ENCODE results near the gene GLI3.

GLI3 gene

DNA sequence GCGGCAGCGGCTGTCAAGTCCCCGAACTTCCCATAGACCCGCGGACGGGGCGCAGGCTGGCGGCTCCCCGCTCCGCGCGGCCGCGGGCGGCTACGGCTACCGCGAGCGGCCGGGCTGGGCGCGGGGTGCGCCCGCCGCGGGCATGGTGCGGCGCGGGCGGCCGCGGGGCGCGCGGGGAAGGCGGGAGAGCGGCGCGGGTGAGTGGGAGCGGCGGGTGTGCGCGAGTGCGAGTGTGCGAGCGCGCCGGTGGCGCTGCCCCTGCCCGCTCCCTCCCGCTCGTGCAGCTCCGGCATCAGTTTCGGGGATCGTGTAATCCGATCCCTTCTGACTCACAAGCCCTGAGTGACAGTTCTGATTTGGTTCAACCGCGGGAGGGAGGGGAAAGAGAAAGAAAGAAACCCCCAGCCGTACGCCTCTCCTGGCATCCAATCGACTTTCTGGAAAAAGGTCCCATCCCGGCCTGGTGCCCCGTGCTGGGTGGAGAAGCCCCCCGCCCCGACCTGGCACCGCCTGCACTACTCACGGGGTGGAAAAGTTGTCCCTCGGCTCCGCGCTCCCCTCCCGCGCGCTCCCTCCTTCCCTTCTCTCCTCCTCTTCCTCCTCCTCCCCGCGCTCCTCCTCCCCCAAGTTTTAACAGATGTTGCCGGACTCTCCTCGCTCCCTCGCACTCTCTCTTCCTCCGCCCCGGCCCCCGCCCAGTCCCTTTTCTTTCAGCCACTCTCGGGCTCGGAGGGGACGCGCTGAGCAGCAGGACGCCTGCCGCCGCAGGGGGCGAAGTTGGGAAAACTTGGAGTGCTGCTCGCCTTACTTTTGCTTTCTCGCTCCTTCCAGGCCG, at the start of gene GLI3:
TSS of gene GLI3 (minus strand) at position 234 of the 835 bp plus-strand sequence. CDS start 13,956 bp downstream, outside the sequence.
- no peak for DNase-seq

DNA sequence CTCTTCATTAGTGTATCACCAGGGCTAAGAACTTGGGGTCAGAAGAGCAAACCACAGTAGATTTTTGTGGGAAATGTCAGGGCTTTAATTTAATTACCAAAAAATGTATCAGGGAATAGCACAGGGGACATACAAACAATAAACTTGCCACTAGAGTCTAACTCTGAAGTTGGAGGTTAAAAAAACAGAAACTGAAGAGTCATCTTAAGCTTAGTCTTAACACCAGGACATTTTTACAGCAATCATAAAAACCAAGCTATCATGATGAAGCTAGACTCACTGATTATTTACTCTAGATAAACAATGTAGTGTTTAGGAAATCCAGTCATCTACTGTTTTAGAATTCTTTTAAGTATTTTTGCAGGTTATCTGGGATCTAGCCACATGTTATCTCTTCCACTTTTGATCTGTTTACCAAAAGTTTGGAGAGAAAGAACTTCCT, 48.4 kb upstream of the GLI3 start:
- DNase-seq, result no peak

DNA sequence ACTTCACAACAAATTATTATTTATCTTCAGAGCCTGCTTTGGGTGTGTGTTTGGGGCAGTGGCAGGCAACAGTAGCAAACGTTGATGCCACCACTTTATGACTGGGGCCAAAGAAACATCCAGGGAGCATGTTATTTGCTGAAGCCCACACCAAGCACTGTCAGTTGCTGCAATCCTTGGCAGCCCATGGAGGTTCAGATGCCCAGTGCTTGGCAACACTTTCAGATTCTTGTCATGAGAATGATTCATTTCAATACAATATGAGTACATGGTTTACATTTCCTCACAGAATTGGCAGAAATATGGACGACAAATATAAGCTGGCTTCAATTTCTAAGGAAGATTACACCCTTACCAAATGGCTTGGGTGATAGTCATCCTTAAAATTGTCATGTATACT, 46.5 kb upstream of the GLI3 start:
- no peak for DNase-seq

DNA sequence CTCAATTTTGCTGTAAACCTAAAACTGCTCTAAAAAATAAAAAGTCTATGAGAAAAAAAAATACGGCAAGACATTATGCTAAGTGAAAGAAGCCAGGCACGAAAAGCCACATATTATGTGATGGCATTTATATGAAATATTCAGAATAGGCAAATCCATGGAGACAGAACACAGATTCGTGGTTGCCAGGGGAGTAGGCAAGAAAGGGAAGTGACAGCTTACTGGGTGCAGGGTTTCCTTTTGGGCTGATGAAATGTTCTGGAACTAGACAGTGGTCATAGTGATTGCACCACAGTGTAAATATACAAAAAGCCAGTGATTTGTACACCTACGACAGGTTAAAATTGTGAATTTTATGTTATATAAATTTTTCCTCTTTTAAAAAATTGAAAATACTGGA, 41.3 kb upstream of the GLI3 start:
- DNase-seq, result no peak

DNA sequence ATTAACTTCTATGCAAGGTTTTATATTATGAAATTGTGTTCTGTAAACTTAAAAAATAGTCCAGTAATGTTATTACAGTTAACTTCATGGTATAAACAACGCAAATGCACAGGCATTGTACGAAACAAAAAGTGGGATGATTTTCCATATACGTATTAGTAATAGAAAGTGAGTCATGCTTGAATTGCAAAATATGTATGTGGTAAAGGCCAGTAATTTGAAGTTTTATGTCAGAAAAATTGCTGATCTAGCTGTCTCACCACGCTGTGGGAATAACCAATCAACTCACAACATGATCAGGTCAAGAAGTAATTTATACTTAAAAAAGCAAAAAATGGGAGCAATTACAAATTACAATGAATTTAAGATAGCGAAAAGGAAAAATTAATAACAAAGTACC, 37.0 kb upstream of the GLI3 start:
- no peak for DNase-seq

DNA sequence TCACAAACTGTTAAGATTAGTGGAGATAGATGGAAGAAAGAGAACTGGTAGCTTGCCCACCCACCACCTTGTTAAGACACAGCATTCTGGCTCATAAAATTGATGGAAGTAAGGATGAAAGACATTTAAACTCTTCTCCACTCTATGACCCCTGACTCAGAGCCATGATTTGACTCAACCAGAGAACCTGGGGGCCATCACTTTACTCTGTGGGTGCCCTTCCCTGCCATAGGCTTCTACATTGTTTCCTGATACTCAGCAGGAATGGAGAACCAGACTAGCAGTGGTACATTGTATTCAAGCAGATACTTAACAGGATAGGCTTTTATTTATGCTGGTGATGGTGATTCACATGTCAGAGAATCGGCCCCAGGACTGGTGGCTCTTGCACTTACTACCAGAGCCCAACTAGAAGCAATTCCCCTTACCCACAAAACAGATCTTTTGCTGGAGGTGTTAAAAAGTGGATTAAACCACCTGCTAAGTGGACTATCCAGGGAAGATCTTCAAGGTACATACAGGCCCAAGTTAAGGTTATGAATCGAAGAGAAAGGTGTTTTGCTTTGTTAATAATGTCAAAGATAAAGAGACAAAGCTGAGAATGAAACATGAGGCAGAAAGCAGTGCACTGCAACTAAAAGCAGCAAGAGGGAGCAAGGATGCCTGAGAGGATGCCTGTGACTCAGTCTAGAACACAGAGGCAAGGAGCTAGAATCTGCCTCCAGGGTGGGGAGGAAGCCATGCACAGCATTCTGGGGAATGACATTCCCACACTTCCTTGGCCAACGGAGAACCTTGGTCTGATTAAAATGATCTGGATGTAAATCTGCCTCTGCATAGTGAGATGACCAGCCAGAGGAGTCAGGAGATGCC, 36.0 kb upstream of the GLI3 start:
- no peak for DNase-seq

DNA sequence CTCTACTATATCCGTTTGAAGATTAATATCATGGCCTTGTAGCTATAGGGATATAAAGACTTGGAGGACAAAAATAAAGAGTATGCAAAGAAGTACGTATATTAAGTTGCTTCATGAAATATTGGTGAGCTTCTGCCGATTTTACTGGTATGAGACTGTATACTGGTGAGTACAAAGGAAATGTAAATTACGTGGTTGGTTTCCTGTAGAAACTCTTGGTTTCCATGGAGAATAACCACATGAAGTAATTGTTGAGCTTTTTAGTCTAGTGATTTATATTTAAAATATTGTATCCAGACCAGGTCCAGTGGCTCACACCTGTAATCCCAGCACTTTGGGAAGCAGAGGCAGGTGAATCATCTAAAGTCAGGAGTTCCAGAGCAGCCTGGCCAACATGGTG, 32.2 kb upstream of the GLI3 start:
- no peak for DNase-seq

DNA sequence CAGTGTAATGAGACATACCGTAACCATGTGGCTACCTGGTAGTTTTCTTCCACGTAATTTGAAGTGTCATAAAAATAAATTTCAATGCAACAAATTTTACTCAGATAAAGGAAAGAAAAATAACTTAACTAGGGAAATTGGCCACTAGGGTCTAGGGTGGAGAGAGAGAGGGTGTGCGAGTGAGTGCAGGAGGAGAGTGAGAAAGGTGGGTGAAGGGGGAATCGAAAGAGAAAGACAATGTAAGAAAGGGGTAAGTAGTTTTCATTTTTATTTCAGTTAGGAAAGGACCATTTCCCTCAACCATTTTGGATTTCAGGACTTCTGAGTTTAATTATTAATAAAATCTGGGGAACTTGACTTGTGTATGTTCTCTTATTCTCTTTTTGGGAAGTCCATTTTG, 27.7 kb upstream of the GLI3 start:
- DNase-seq, result no peak

DNA sequence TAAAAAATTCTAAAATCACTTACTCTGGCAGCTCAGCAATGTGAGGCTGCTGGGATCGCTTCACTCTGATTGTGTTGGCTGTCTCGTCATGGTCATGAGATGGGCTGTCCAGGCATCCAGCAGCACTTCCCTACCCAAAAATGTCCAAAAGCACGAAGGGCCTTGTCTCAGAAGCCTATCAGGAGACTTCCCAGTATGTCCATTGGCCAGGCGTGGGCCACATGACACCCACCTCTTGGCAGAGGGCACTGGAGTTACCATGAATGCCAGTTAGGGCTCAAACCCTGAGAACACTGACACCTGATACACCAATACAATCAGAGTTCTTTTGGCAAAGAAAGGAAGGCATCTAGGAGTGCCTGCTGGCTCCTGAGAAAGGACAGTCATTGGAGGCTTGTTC, 27.0 kb upstream of the GLI3 start:
- DNase-seq, result no peak

DNA sequence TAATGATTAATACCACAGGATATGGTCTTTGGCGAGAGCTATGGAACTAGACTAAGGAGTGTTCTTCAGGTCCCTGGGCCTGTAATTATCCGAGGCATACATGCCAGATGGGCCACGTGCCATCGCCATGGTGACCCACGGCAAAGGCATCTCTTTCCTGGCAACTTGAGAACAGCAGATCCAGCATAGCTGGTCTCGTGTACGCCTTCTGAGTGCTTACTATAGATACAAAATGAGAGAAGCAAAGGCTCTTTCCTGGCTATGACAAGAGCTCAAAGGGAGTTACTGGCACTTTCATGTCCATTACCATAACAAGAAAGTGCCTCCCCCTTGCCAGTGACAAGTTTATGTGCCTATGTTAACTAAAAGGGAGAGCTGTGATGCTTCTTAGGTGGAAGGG, 26.0 kb upstream of the GLI3 start:
- DNase-seq, result no peak

DNA sequence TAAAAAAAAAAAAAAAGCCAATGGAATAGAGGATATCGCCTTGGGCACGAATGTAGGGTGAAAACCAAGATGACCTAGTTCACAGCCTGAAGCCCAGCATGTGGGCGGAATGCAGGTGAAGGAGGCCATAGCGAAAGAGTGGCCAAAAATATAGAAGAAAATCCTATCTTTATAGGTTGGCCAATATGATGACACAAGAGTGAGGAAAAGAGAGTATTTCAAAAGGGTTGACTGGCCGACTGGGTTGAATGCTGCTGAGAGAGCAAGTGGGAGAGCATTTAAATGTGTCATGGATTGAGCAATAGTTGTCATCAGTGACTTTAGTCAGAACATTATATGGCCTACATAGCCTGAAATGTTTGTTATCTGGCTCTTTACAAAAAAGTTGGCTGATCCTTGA, 17.2 kb upstream of the GLI3 start:
- no peak for DNase-seq

DNA sequence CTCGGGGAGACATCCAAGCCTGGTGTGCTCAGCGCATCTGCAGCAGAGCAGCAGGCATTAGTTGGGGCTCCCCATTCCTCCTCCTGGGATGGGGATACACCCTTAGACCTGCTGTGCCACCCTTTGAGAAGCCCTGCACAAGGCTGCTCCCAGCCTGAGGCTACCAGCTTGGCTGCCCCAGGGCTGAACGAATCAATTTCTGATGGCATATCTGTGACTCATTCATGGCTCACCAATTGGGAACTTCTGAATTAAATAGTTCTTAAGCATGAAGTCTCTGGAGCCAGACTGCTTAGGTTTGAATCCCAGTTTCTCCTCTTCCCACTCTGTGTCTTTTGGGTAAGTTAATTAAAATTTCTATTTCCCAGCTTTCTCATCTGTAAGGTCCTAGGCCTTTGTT, 16.3 kb upstream of the GLI3 start:
- DNase-seq, result no peak

DNA sequence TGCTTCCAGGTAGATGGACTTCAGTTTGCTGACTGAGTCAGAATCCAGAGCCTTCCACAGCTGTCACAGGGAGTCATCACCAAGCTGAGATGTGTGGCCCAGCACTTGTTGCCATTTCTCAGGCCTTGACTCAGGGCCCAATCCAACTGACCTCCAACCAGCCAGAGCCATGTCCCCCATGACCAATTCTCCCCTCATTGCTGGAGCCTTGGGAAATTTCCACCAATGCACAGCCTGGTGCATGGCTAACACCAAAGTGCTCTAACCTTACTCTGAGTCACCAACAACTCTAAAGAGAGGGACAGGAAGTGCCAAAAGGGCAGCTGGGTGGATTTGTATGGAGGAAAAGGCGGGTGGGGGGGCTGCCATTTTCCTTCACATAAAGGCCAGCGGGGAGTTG, 13.4 kb upstream of the GLI3 start:
- no peak for DNase-seq

DNA sequence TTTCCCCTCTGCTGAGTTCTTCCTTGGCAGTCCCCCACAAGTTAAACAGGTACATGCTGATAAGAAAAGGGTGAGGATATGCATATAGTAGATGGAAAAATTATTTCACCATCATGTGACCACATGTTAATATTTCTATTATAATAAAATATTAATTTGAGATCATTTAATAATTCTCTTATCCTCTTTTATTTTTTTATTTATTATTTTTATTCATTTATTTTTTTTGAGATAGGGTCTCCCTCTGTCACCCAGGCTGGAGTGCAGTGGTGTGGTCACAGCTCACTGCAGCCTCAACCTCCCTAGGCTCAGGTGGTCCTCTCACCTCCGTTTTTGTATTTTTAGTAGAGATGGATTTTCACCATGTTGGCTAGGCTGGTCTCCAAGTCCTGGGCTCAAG, 11.6 kb upstream of the GLI3 start:
- no peak for DNase-seq

DNA sequence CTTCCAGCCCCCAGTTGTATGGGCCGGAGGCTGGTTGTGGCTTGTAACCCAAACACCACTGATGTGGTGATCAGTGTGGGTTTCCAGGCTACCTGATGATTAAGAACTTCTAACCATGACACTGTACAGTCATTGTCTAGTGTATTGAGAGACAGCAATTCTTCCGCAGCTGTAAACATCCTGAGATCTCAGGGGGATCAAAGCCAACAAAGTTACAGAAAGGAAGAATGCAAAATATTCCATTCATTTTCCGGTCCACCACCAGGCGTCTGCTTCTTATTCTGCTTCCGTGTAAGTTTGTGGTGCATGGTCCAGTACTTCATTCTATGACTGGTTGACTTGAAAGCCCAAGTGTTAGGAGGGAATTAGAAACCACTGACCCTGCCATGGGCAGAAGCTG, 10.3 kb upstream of the GLI3 start:
- no peak for DNase-seq

DNA sequence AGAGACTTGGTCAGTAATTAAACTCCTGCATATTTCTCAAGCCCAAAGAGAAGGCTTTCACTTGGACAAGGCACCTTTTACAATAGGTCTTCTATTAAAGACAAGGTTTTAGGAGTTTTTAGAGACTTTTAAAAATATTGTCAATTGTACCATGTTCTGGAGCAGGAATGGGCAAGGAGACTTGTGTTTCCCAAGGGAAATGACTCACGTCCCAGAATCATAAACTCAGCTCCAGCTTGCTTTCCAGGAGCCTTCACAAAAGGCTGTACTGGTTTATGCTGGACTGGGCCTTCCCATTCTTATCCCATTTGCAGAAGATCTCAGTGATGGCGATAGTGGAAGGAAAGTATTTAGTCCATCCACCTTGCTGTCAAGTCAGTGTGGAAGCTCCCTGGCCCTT, 7.8 kb upstream of the GLI3 start:
- no peak for DNase-seq

DNA sequence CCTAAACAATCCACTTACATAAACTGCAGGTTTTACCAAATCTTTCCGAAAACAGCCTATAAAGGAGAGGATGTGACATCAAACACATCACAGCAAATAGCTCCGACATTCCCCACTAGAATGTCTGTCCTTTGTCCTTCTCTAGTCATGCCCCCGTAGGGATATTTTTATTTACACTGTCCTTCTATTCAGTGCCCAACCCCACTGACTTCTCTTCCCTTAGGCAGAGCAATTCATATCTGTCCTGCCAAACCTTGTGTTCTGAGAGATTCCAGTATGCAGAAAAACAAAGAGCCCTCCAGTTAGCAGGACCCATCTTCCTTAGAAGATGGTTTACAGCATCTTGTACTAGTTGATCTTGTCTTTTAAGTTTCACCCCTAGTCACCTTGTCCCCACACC, 5.4 kb upstream of the GLI3 start:
- no peak for DNase-seq

DNA sequence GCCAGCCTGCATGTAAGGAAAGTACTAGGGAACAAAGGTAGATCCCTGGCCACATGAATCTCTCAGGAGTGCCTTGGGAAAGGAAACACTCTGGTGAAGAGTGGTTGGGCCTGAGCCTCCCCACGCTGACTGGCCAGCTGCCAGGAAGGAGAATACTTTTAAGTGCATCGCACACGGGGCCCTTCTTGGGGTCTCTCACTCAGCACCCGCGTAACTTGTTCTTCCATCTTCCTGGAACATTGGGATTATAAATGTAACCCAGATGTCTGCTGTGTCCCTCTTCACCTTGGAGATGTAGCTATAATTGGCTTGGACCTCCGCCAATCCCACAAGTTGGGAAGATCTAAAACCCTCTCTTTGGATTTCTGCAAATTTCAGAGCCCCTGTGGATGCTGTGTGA, 4.4 kb upstream of the GLI3 start:
- DNase-seq, result no peak

DNA sequence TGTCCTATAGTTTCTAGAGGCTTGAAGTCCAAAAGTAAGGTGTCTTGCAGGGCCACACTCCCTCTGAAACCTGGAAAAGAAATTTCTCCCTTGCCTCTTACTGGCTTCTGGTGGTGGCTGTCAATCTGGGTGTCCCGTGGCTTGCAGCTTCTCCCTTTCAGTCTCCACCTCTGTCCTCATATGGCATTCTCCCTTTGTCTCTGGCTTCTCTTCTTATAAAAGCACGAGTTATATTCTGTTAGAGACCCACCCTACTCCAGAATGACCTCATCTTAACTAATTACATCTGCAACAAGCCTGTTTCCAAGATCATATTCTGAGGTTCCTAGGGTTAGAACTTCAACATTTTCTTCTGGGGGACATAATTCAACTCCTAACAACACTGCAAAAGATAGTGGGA, 3.4 kb upstream of the GLI3 start:
- no peak for DNase-seq

DNA sequence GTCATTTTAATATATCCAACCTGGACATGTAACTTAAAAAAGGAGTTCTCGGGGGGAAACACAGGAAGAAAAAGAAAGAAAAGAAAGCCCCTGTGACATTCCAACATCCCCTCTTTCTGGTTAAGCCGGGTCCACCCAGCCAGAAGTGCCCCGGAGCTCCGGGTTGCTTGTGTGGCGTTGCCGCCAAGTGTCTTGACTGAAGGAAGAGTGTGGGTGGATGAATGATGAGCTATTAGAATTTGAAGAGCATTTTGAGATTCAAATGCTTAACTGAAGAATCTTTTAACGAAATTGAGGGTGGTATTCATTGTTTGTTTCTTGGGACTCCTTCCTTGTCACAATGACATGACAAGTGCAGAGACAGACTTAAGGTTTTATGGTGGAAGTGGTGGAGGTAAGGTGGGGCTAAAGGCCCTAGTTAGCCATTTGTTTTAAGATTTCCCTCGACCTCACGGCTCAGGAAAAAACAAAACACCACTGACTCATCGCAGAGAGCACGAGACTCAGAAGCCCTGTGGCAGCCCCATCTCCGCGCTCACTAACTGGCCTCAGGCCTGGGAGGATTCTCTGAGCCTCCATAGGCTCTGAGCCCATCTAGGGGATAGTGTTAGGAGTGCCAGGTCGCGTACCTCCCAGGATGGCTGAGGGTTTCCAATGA, 1.8 kb upstream of the GLI3 start:
- no peak for DNase-seq

DNA sequence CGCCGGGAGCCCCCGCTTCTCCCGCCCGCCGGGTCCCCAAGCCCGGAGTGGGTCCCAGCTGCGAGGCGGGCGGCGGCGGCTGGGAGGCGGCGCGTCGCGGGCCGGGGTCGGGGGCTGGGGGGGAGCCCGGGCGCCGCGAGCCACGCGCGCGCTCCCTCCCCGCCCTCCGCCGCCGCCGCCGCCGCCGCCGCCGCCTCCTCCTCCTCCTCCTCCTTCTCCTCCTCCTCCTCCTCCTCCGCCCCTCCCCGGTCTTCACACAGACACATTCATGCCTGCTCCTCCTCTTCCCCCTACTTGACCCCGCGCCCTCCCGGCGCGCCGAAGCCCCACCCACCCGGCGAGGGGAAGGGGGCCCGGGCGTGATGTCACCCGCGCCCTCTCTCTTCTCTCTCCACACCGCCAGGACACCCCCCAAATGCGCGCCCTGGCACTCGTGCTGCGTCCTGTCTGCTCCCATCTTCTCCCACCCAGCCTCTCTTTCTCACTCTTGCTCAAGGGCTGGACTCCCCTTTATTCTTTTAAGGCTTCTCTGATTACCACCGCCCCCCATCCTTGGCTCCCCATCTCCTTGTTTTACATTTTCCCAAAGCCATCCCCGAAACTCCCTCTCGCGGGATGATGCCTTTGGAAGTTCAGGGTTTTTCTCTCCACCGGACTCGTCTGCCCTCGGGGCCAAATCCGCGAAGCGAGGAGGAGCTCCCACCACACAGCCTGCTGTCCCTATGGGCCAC, 967 bp upstream of the GLI3 start:
- no peak for DNase-seq

DNA sequence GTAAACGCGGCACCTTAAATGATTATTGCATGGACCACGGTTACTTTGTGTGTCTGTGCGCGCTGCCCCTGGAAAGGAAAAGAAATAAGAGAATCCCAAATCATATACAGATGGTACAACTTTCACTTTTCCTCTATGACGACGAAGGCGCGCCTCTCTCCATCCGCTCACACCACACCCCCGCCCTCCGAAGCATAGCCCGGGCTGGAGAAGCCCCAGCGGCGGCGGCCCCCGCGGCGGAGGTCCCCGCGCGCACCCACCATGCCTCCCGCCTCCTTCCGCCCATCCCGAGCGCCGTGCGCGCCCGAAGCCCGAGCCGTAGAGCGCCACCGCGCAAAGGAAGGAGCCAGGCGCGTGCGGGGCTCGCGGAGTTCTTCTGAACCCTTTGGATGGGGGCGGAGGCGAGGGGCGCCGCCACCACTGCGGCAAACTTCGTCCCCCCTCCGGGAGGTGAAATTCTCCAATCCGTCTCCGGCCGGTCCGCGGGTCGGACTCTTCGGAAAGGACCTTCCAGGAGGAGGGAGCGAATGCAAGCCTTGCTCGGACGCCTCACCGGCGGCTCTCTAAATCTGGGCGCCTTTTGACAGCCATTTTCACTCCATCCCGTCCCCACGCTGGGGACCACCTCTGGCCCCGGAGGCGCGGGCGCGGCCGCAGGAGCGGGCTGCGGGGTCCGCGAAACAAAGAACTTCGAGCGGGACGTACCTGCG, 588 bp downstream of the GLI3 start:
- DNase-seq, result no peak

Data from NCI-H774 (cell line).